Keratinocyte (primary cell): ENCODE data around the gene PROCR. TPM values are rescaled to one million over a fixed set of nuclear protein-coding genes. Genes with fewer than 3 reads are reported as not detected.

Source experiments
- DNase-seq: peaks from one replicate; pipeline ENCODE4 v3.0.0-alpha.2; 2011; ENCODE audit warnings: low read depth, missing footprints, low spot score
- FAIRE-seq: peaks from 2 replicates; lab custom pipeline; 2011; peaks lifted over from hg19 to GRCh38; lab: Jason Lieb, UNC
- H2AFZ ChIP-seq: 2 replicates; pipeline ENCODE4 v1.6.0; 2012; ENCODE audit warnings: low read length, control low read depth, inconsistent platforms; ENCODE audit not compliant: control insufficient read depth
- H3K27ac ChIP-seq: 2 replicates; pipeline ENCODE4 v1.5.1; 2011; ENCODE audit warnings: low read length; ENCODE audit not compliant: control insufficient read depth, insufficient read depth
- H3K27me3 ChIP-seq: 3 replicates; pipeline ENCODE4 v1.6.0; 2011; ENCODE audit warnings: low read length; ENCODE audit not compliant: control insufficient read depth, insufficient read depth; ENCODE audit errors: extremely low read depth
- H3K36me3 ChIP-seq, 2 experiments: 2 replicates in 1 of 2; 3 replicates in 1 of 2; pipeline ENCODE4 v1.5.1; 2011; ENCODE audit warnings: low read length in 2 of 2, mild to moderate bottlenecking in 1 of 2; ENCODE audit not compliant: control insufficient read depth in 2 of 2, insufficient read depth in 2 of 2; ENCODE audit errors: extremely low read depth in 1 of 2
- H3K4me1 ChIP-seq: 3 replicates; pipeline ENCODE4 v1.5.1; 2011; ENCODE audit warnings: low read length; ENCODE audit not compliant: control insufficient read depth, insufficient read depth; ENCODE audit errors: extremely low read depth
- H3K4me2 ChIP-seq: 3 replicates; pipeline ENCODE4 v1.6.0; 2011; ENCODE audit warnings: low read depth, low read length; ENCODE audit not compliant: control insufficient read depth, insufficient read depth; ENCODE audit errors: extremely low read depth
- H3K4me3 ChIP-seq, 3 experiments: fragments of 200-600 bp in 1 of 3; sonication (generic) in 1 of 3; 2 replicates in 2 of 3; 3 replicates in 1 of 3; pipeline ENCODE4 v1.5.1; 2011 to 2016; ENCODE audit warnings: low read length in 3 of 3, mild to moderate bottlenecking in 3 of 3, control low read depth in 2 of 3, inconsistent platforms in 1 of 3, low read depth in 1 of 3, mixed read lengths in 1 of 3, mixed run types in 1 of 3, moderate library complexity in 1 of 3; ENCODE audit not compliant: control insufficient read depth in 2 of 3, insufficient read depth in 2 of 3; ENCODE audit errors: extremely low read depth in 1 of 3
- H3K79me2 ChIP-seq: 2 replicates; pipeline ENCODE4 v1.6.0; 2012; ENCODE audit warnings: low read length; ENCODE audit not compliant: control insufficient read depth, insufficient read depth
- H3K9ac ChIP-seq: 3 replicates; pipeline ENCODE4 v1.6.0; 2011; ENCODE audit warnings: low read length; ENCODE audit not compliant: control insufficient read depth, insufficient read depth; ENCODE audit errors: extremely low read depth
- H3K9me1 ChIP-seq: 3 replicates; pipeline ENCODE4 v1.6.0; 2011; ENCODE audit warnings: low read length; ENCODE audit not compliant: control insufficient read depth, insufficient read depth; ENCODE audit errors: extremely low read depth
- H3K9me3 ChIP-seq: 2 replicates; pipeline ENCODE4 v1.5.1; 2012; ENCODE audit warnings: low read depth, low read length; ENCODE audit not compliant: control insufficient read depth
- H4K20me1 ChIP-seq: 3 replicates; pipeline ENCODE4 v1.6.0; 2011; ENCODE audit warnings: low read length; ENCODE audit not compliant: control insufficient read depth, insufficient read depth; ENCODE audit errors: extremely low read depth
- CTCF ChIP-seq, 3 experiments: IDR thresholded peaks in 1 of 3; conservative IDR thresholded peaks in 1 of 3; optimal IDR thresholded peaks in 1 of 3; 2 replicates in 2 of 3; 3 replicates in 1 of 3; pipeline versions ENCODE3 to v1.5.1; 2011; ENCODE audit warnings: low read length in 3 of 3, mild to moderate bottlenecking in 3 of 3, moderate library complexity in 2 of 3, control low read depth in 1 of 3, inconsistent platforms in 1 of 3; ENCODE audit not compliant: insufficient read depth in 2 of 3; ENCODE audit errors: extremely low read depth in 1 of 3
- EZH2 ChIP-seq: IDR thresholded peaks from one replicate; pipeline ENCODE4 v1.6.1; 2012; ENCODE audit warnings: inconsistent platforms, mild to moderate bottlenecking, low read length, moderate library complexity
- dilution Hi-C: fragments of 300-500 bp; cut with MboI; formaldehyde crosslinking; loops from one replicate; pipeline ENCODE4 v1.7.0; 2020; ENCODE audit warnings: low sequenced_read_pairs; ENCODE audit not compliant: extremely low pct_ligation_motif_present
- polyA plus RNA-seq, 5 experiments: library from polyadenylated mRNA; depleted of rRNA in 3 of 5; stranded (reverse) in 3 of 5; stranded (forward) in 1 of 5; unstranded in 1 of 5; fragments of >200 nt; gene quantifications; 1 replicate in 1 of 5; 2 replicates in 3 of 5; 3 replicates in 1 of 5; pipeline versions ENCODE4 v1.2.1 to v1.2.3, GENCODE V29; 2011 to 2012; ENCODE audit warnings: missing spikeins in 2 of 5, low read depth in 1 of 5, low replicate concordance in 1 of 5

The PROCR gene
- polyA plus RNA-seq, 1 donor (not counting 4 experiments of a cell fraction or from before 2014, with no cell fraction given), result 74.1 TPM

- TF ChIP-seq EZH2, result no peak
- no peak for TF ChIP-seq CTCF (optimal IDR thresholded peaks at IDR 0.05 in 1 of 3, IDR thresholded peaks at IDR 0.05 in 1 of 3, conservative IDR thresholded peaks at IDR 0.05 in 1 of 3; ENCODE audit: extremely low read depth in 1 of 3, insufficient read depth in 2 of 3, low read length in 3 of 3)
- no peaks in the 10 kb centered on the region for H3K79me2 ChIP-seq
- no peaks in the 10 kb centered on the region for H3K4me1 ChIP-seq
- no peak overlapping the region for H3K27ac ChIP-seq
- H3K9me3 ChIP-seq, result no peaks in the 10 kb centered on the region
- no peaks in the 10 kb centered on the region for H3K9me1 ChIP-seq
- no peak for DNase-seq
- H3K4me2 ChIP-seq, result no peak overlapping the region
- peaks cover 11 to 18% of the 10 kb centered on the region in 2 experiments for H3K36me3 ChIP-seq
- H3K27me3 ChIP-seq, result no peaks in the 10 kb centered on the region
- no peaks in the 10 kb centered on the region for H4K20me1 ChIP-seq
- H2AFZ ChIP-seq, result no peak overlapping the region
- dilution Hi-C loops, result no loop called here
- no peak for FAIRE-seq
- H3K4me3 ChIP-seq, result no peak overlapping the region
- no peak overlapping the region for H3K9ac ChIP-seq
Observed at GRCh38 chr20:35135867-35136586, 35.8 kb upstream of the PROCR start.

GRCh38 chr20:35144694-35145093, 27.2 kb upstream of the PROCR start:
- dilution Hi-C loops, result no loop called here
- peaks cover 6 to 11% of the 10 kb centered on the region in 2 experiments for H3K36me3 ChIP-seq
- no peaks in the 10 kb centered on the region for H4K20me1 ChIP-seq
- H3K4me3 ChIP-seq, result no peak overlapping the region
- no peaks in the 10 kb centered on the region for H3K9me1 ChIP-seq
- no peak overlapping the region for H3K9ac ChIP-seq
- TF ChIP-seq EZH2, result no peak
- no peak for TF ChIP-seq CTCF (optimal IDR thresholded peaks at IDR 0.05 in 1 of 3, IDR thresholded peaks at IDR 0.05 in 1 of 3, conservative IDR thresholded peaks at IDR 0.05 in 1 of 3; ENCODE audit: extremely low read depth in 1 of 3, insufficient read depth in 2 of 3, low read length in 3 of 3)
- peaks cover 15% of the 10 kb centered on the region for H3K4me1 ChIP-seq
- H3K27ac ChIP-seq, result no peak overlapping the region
- no peaks in the 10 kb centered on the region for H3K27me3 ChIP-seq
- H2AFZ ChIP-seq, result no peak overlapping the region
- DNase-seq (no peak), FAIRE-seq (no peak)
- no peaks in the 10 kb centered on the region for H3K9me3 ChIP-seq
- no peak overlapping the region for H3K4me2 ChIP-seq
- peaks cover 7% of the 10 kb centered on the region for H3K79me2 ChIP-seq
